NCI-H1105 treated with DMSO at 0.1 percent for 48 hours (cell line): ENCODE data around the gene SHC2.
"Not testable (repeated sequence)": the region's sequence is repeated elsewhere in the genome, so short reads cannot be mapped to it uniquely, and the experiment has no call there.

Source experiments
- DNase-seq: peaks from one replicate; lab custom pipeline; 2025; lab: John Stamatoyannopoulos, UW

The SHC2 gene

DNA sequence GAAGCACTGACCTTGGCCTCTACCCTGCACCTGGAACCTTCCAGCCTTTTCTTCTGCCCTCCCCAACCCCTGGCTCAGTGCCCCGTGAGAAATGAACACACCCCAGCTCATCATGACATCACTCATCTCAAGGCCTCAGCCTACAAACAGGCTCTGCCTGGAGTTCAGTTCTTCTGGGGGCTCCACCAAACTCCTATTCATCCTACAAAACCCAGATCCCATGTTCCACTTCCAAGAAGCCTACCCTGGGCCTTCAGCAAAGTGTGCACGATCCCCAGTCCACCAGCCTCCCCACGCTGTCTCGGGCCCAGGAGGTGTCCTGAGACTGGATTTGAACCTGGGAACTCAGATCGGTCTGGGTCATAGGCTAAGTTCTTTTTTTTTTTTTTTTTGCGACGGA, 9.0 kb upstream of the SHC2 start:
- no peak for DNase-seq

DNA sequence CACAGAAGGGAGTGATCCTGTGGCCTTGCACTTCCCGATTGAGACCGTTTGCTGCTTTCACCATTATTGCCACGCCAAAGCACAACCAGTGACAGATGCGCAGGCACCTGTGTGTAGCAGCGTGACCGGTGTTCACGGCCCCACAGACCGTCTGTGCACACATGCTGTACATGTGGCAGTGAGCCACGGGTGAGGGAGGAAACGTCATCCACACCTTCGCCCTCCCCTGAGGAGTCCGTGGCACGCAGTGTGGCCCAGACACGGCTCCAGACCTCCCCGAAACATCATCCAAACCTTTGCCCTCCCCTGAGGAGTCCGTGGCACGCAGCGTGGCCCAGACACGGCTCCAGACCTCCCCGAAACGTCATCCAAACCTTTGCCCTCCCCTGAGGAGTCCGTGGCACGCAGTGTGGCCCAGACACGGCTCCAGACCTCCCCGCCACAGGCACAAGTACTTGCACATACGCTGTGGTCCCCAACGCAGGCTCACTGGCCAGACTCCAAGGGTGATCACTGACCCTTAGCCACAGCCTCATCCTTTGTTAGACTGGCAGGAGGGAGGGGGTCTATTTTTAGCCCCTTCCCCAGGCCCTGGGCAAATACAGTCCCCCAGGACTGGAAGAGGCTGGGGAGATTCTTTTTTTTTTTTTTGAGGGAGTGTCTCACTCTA, 7.9 kb upstream of the SHC2 start:
- no peak for DNase-seq

DNA sequence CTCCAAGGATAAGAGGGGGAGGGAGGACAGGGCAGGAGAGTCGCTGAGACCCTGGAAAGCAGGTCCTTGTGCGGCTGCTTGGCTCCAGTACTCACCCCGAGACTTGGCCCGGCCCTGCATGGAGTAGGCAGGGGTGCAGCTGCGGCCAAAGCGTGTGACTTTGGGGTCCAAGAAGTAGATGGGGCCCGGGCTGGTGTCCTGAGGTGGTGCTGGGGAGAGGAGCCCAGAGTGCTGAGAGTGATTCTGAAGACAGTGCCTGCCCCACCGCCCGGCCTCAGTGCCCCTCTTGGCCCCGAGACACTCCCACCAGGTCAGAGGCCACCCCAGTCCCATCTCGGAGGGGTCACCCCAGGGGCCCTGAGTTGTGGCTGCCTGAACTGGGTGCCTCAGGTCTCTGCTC, 6.7 kb upstream of the SHC2 start:
- DNase-seq: no peak

DNA sequence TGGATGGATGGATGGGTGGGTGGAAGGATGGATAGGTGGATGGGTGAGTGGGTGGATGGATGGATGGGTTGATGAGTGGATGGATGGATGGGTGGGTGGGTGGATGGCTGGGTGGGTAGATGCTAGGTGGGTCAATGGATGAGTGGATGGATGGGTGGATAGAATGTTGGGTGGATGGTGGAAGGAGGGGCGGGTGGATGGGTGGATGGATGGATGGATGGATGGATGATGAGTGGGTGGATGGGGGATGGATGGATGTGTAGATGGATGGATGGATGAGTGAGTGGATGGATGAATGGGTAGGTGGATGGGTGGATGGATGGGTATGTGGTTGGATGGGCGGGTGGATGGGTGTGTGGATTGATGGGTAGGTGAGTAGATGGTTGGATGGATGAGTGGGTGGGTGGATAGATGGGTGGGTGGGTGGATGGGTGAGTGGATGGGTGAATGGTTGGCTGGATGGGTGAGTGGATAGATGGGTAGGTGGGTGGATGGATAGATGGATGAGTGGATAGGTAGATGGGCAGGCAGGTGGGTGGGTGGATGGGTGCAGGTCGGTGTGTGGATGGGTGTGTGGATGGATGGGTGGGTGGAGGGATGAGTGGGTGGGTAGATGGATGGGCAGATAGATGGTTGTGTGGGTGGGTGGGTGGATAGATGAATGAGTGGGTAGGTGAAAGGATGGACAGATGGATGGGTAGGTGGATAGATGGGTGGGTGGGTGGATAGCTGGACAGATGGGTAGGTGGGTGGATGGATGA, 4.4 kb upstream of the SHC2 start:
- DNase-seq: no peak

DNA sequence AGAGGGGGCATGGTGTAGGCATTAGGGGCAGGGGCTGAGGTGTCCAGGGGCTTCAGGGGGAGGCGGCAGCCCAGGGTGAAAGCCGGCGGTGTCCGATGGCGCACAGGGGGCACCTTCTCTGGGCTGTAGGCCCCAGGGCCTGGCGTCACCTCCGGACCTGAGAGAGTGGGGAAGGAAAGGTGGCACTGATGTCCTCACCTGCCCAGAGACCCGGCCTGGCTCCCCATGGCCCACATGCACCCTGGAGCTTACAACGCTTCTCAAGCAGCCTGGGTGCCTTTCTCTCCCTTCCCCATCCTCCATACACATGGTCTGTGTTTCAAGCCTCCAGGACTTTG, 3.3 kb upstream of the SHC2 start:
- DNase-seq: no peak

DNA sequence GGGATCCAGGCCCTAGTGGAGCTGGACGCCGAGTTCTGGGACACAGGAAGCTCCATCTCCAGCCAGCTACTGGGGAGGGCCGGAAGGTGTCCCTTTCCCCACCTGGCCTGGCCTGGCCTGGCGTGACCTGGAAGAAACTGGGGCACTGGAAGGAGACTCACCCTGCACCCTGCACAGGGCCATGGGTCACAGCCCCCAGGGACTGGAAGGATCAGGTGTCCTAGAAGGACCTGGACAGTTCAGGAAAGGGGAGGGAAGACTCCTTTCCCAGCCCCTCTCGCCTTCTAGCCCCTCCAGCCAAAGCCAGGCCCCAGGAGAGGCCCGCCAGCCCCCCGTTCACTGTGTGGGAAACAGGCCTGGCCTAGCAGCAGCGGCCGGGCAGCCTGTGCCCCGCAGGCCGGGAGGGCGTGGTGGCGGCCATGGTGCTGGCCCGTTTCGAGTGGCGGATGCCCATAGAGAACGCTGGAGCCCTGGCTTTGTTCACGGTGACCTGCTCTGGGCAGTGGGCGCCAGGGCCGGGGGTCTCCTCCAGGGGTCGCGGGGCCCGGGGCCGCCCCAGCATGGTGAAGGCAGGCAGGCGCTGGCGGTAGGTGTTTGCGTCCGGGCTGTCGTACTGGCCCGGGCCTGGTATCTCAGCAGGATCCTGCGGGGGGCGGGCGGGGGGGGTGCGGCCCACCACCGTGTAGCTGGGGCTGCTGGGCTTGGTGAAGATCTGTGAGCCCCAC, 2.8 kb upstream of the SHC2 start:
- DNase-seq: no peak

DNA sequence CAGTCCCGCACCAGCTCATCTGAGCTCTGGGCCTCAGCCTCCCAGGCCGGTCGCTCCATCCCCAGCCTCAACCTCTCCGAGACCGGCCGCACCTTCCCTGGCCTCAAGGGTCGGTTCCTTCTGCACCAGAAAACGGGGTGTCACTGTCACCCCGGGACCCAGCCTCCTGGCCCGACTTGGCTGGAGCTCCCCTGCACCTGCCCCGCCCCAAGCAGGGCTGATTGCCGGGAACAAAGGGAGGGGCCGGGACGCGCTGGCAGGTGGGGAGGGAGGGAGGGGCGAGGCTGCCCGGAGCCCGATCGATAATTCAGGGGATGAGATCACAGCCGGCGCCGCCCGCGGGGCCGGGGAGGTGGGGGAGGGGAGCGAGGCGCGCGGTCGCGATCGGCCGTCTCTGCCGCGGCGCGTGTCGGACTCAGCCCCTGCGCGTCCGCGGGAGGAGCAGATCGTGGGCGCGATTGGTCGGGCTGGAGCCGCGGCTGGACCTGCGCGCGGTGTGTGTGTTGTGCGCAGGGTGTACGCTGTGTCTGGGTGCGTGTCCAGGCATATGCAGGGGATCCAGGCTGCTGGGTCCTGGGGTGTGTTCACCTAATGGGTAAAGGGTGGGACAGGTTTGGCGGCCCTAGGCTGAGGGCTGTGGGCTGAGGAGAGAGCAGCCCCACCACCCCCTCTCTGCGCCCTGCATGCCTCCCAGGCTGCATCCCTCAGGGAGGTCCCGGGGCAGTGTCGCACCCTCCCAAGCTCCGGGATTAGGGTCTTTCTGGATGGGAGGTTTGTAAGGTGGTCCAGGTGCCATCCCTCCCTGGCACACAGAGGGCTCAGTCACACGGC, 1.1 kb upstream of the SHC2 start:
- peak; percentile 67 for DNase-seq

DNA sequence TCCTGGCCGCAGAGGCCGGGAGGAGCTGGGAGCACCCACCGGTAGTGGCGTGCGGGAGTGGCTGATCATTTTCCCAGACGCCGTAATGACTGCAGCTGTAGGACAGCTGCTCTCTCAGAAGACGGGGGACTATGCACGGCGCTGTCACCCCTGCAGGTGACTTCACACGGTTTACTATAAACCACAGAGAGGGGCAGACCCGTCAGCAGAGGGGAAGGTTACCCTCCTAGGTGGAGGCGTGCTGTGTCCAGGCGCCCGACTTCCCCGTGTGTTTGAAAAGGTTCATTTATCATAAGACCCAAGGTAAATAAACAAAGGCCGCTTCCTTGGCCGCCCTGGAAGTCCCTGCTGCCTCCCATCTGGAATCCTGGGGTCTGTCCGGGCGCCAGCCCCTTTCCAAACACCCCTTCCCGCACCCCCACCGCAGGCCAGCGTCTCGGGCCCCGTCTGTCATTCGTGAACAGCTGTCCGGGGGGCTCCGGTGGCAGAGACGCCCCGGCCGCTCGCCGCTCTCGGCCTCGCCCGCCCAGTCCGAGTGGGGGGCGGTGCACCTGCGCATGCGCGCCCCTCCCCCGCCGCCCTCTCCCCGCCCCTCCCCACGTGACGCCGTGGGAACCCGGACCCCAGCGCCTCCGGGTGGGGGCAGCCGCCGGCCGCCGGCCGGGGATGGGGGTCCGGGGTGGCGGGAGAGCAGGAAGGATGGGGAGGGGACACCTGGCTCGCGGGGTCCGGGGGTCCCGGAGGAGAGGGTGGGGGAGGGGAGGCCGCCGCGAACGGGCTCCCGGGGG, 915 bp downstream of the SHC2 start:
- DNase-seq: peak; percentile 64

DNA sequence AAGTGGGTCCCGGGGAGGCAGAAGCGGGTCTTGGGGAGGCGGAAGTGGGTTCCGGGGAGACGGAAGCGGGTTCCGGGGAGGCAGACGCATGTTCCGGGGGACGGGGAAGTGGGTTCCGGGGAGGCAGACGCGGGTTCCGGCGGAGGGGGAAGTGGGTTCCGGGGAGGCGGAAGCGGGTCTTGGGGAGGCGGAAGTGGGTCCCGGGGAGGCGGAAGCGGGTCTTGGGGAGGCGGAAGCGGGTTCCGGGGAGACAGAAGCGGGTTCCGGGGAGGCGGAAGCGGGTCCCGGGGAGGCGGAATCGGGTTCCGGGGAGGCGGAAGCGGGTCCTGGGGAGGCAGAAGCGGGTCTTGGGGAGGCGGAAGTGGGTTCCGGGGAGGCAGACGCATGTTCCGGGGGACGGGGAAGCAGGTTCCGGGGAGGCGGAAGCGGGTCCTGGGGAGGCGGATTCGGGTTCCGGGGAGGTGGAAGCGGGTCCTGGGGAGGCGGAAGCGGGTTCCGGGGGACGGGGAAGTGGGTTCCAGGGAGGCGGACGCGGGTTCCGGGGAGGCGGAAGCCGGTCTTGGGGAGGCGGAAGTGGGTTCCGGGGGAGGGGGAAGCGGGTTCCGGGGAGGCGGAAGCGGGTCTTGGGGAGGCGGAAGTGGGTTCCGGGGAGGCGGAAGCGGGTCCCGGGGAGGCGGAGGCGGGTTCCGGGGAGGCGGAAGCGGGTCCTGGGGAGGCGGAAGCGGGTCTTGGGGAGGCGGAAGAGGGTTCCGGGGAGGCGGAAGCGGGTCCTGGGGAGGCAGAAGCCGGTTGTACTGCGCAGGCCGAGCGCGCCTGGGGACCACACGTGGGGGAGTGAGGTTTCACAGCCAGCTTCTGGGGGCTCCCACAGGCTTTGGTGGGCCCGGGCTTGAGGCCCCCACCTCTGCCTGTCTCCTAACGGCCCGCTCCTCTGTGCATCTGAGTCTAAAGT, 2.5 kb downstream of the SHC2 start:
- no peak for DNase-seq

DNA sequence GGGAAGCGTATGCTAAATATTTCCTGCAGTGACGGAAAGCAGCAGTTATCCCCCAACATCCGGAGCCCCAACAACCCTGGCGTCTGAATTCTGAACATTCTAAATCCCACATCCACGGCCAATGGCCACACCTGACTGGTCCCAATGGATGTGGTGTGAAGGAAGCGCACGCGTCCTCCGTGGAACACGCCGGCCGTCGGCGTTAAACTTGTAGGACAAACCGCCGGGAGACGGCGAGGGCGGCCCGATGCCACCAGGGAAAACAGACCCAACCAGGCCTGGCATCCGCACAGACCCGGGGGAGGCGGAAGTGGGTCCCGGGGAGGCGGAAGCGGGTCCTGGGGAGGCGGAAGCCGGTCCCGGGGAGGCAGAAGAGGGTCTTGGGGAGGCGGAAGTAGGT, 3.2 kb downstream of the SHC2 start:
- DNase-seq: no peak

DNA sequence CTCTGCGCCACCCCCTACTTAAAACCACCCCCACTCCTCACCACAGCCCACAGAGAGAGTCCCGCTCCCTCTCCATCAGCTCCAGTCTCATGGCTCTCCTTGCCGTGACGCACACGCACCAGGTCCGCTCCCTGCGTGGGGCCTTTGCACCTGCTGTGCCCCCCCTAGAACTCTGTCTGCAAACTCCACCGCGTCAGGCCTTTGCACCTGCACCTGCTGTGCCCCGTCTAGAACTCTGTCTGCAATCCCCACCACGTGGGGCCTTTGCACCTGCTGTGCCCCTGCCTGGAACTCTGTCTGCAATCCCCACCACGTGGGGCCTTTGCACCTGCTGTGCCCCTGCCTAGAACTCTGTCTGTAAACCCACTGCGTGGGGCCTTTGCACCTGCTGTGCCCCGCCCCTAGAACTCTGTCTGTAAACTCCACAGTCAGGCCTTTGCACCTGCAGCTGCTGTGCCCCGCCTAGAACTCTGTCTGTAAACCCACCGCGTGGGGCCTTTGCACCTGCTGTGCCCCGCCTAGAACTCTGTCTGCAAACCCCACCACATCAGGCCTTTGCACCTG, 4.2 kb downstream of the SHC2 start:
- no peak for DNase-seq

DNA sequence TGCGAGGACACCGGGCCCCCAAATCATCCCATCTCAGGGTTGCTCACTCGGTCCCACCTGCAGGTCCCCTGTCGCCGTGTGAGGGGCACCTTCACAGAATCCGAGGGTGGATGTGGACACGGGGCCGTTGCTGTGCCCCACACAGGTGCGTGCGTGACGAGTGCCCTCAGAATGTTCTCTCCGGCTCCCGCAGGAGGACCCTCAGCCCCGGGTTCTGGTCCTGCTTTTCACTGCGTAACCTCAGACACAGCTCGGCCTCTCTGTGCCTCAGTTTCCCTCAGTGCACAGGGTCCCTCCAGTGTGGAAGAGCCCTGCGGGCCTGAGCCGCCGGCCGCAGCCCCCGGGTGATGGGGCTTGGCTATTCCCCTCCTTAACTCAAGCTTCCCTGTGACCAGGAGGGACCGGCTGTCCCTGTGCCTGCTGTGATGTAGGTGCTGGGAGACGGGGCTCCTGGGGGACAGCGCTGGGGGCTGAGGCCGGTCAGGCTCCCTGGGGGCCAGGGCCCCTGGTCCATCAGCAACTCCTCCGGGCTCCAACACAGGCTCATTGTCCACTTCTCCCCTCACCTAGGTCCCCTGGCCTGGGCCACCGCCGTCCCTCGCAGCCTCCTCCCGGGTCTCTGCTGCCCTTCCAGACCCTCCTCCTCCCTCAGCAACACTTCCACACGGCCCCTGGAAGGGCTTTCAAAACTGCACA, 4.8 kb downstream of the SHC2 start:
- no peak for DNase-seq

DNA sequence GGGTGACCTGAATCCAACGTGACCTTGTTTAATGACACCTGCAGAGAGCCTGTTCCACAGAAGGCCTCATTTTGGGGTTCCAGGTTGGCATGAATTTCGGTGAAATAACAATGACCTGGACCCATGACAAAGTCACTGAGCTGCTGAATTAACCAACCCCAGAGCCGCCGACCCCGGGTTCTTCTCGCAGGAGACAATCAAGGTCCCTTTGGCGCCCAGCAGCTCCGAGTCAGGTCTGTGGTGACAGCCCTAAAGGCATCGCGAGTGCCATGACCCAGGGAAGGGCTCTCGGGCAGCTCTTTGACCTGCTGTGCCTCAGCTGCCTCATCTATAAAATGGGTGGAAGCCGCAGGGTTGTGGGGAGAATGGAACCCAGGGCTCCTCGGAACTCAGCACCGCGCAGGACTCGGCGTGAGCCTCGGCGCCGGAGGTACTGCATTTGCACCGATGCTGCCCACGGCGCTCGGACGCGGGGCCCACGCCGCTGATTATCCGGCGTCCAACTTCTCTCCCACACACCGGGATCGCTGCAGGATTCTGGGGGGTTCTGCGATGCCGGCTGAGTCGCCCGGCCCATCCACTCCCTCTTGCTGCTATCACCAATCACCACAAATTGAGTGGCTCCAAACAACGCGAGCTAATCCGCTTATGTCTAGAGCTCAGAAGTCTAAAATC, 5.7 kb downstream of the SHC2 start:
- DNase-seq: no peak

DNA sequence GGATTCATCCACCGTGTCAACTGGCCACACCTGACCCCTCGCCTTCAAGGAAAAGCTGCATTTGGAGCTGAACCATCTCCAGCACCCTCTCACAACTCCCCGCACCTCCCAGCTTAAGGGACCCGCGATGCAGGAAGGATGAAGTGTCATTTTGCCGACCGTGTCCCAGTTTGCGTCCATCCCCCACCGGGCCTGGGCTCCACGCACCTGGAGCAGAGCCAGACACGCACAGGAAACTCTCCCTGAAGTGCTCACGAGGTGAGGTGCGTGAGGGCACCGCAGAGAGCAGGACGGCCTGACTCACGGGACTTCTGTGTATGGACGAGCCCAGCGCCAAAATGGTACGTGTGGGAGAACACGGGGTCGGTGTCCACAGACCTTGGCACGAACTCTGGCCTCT, 7.2 kb downstream of the SHC2 start:
- no peak for DNase-seq

DNA sequence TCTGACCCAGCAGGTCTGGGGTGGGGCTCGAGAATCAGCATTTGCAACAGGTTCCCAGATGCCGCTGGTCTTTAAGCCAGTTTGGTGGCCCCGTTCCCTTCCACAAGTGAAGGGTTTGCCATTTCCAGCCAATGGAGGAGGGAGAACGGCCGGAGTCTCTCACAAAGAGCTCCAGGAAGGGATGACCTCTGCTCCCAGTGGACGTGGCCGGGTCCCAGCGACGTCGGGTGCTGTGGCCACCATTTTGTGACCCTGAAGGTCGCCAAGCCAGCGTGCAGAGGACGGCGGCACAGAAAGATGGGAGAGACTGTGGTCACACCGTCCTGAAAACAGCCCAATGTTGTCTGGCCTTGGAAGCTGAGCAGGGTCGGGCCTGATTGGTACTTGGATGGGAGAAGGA, 8.0 kb downstream of the SHC2 start:
- no peak for DNase-seq

DNA sequence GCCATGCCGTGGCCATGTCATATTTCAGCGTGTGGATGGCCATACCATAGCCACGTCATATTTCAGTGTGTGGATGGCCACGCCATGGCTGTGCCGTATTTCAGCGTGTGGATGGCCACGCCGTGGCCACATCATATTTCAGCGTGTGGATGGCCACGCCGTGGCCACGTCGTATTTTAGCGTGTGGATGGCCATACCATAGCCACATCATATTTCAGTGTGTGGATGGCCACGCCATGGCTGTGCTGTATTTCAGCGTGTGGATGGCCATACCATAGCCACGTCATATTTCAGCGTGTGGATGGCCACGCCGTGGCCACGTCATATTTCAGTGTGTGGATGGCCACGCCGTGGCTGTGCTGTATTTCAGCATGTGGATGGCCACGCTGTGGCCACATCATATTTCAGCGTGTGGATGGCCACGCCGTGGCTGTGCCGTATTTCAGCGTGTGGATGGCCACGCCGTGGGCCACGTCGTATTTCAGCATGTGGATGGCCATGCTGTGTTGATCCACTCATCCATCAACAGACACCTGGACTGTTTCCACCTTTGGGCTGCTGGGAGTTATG, 9.8 kb downstream of the SHC2 start:
- not testable (repeated sequence) for DNase-seq

DNA sequence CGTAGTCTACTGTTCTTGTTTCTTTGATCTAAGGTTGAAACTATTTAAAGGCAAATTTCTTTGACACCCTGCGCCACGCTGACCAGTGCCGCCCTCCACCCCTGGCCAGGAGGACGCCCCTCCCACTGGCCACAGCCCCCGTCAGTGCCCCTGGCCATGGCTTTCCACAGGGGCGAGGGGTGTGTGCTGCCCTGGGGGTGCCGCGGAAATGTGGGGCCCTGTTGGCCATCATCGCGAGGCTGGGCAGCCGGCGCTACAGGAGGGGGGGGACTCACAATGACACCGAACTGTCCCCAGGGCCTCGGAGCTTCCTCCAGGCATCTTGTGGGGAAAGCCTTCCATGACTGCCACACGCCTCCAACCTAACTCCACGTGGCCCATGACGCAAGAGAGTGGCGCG, 10.9 kb downstream of the SHC2 start:
- no peak for DNase-seq

DNA sequence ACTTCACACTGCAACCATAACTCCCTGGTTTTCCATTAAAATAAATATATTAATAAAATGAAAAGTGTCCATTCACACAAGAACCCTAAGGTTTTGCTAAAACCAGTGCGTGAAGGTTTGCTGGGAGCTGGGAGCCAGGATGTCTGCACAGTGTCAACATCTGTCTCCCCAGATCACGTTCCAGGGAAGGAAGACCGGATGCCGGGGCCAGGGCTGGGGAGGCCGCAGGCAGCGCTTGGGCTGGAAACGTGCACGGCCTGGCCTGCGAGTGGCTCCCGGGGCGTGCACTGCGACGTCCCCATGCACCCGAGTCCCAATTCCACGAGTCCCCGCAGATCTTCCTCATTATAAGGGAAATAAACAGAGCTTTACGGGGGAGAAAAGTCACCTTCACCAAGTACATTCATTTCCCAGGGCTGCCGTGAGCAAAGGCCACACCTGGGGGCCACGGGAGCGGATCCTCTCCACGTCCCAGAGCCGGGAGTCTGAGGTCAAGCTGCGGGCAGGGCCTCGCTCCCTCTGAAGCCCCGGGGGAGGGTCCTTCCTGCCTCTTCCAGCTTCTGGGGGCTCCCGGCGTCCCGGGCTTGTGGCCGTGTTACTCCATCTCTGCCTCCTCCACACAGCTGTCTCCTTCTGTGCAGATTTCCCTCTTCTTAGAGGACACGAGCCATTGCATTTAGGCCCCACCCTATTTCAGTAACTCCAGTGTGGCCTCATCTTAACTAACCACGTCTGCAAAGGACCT, 12.8 kb downstream of the SHC2 start:
- DNase-seq: no peak
